ENCODE measurements around the gene HEBP2. TPM values are rescaled to one million over a fixed set of nuclear protein-coding genes. Genes with fewer than 3 reads are reported as not detected.

HEBP2 gene
- total and polyA plus RNA-seq, 7 donors: 16.6 to 75.3 (median 46.3) TPM

DNA sequence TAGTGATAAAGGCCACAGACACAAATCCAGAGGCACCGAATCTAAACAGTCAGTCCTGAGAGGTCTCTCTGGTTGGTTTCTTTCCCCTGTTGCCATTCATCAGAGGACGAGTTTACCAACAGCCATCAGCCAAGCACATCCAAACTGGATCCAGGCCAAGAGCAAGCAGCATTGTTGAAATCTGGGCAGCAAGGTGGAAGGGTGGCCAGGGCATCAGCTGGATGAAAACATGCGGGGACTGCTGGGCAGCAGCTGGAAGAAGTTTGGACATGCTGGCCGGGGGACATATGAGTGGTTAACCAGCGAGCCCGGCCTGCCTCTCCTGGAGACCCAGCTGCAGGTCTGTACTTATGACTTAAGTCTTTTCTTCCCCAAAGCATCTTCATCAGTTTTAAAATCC lies 26.2 kb upstream of the HEBP2 start, which contains the start of gene SMIM28:
Gene SMIM28 (plus strand): TSS at position 62 of the 400 bp plus-strand sequence. CDS start 168 bp downstream, at position 230.
- intact Hi-C loops (cut with DNase I): no loop called here
- no peaks in the 10 kb centered on the region for H3K9me3 ChIP-seq
- TF ChIP-seq POLR2AphosphoS5 (IDR thresholded peaks at IDR 0.05) (no peak), EP300 (IDR thresholded peaks at IDR 0.05) (no peak), POLR2A (IDR thresholded peaks at IDR 0.05) (no peak)
- TF ChIP-seq, protein P1, sequence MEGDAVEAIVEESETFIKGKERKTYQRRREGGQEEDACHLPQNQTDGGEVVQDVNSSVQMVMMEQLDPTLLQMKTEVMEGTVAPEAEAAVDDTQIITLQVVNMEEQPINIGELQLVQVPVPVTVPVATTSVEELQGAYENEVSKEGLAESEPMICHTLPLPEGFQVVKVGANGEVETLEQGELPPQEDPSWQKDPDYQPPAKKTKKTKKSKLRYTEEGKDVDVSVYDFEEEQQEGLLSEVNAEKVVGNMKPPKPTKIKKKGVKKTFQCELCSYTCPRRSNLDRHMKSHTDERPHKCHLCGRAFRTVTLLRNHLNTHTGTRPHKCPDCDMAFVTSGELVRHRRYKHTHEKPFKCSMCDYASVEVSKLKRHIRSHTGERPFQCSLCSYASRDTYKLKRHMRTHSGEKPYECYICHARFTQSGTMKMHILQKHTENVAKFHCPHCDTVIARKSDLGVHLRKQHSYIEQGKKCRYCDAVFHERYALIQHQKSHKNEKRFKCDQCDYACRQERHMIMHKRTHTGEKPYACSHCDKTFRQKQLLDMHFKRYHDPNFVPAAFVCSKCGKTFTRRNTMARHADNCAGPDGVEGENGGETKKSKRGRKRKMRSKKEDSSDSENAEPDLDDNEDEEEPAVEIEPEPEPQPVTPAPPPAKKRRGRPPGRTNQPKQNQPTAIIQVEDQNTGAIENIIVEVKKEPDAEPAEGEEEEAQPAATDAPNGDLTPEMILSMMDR (IDR thresholded peaks at IDR 0.05): no peak
- no peak within 1 kb of the TSS for H3K4me3 ChIP-seq
- H3K4me1 ChIP-seq: no peaks in the 10 kb centered on the region
- H3K27ac ChIP-seq: no peak within 1 kb of the TSS
- no peaks in the 10 kb centered on the region for H3K36me3 ChIP-seq
- 88 to 90% methylated on average over 6 of the region's 6 CpGs for WGBS, 2 donors
- no peaks in the 10 kb centered on the region for H3K27me3 ChIP-seq
- DNase-seq: no peak

DNA sequence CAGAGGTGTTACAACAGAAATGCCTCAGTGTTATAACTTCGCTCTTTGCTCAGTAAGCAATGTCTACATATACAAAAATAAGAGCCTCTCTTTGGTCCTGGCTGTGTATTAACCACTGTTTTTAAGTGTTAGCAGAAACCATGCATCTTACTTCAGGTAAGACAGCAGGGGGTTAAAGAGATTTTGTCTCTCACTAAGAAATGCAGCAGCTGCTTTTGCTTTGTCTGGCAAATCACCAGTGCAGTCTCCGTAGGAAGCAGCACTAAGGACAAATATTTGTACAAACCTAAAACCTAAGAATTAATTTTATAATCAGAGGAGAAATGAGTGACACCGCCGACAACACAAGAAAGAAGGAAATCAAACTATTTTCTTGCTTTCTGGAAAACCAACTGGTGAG lies 25.6 kb upstream of the HEBP2 start:
- Histone ChIP-seq H3K27ac (no peak overlapping the region), H3K4me3 (no peak overlapping the region), H3K9me3 (no peaks in the 10 kb centered on the region), H3K4me1 (no peaks in the 10 kb centered on the region), H3K27me3 (no peaks in the 10 kb centered on the region), H3K36me3 (no peaks in the 10 kb centered on the region)
- intact Hi-C loops (cut with DNase I): no loop called here
- no peak for DNase-seq
- 68 to 72% methylated on average over 4 of the region's 4 CpGs for WGBS, 2 donors
- TF ChIP-seq POLR2A (IDR thresholded peaks at IDR 0.05): no peak
- TF ChIP-seq, protein P1 (IDR thresholded peaks at IDR 0.05): no peak
- TF ChIP-seq POLR2AphosphoS5 (IDR thresholded peaks at IDR 0.05): no peak
- no peak for TF ChIP-seq EP300 (IDR thresholded peaks at IDR 0.05)

DNA sequence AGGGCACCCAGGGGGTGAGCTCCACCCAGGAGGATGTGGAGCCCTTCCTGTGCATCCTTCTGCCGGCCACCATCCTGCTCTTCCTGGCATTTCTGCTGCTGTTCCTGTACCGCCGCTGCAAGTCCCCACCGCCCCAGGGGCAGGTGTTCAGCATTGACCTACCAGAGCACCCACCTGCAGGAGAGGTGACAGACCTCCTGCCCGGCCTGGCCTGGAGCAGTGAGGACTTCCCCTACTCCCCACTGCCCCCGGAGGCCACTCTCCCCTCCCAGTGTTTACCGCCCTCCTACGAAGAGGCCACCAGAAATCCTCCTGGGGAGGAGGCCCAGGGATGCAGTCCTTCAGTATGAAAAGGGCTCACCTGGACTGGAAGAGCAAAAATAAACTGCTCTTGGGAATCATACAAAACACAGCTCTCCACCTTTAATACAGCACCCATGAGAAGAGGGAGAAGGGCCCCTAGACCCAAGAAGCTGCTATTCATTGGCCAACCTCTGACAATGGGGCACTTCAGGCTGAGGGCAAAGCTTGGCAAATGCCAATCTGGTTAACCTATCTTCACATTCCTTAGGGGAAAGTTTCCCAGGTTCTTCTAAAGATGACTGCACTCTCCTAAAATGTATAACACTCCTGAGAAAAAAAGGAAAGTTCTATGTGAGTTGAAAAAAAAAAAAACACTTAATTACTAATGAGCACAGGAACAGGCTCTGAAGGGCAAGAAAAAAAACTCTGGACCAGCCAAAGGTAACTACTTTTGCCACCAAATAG lies 21.3 kb upstream of the HEBP2 start:
- no peaks in the 10 kb centered on the region for H3K36me3 ChIP-seq
- H3K4me3 ChIP-seq: no peak overlapping the region
- 87 to 91% methylated on average over 8 of the region's 8 CpGs for WGBS, 2 donors
- no peaks in the 10 kb centered on the region for H3K4me1 ChIP-seq
- H3K27ac ChIP-seq: no peak overlapping the region
- TF ChIP-seq POLR2AphosphoS5 (IDR thresholded peaks at IDR 0.05) (no peak), EP300 (IDR thresholded peaks at IDR 0.05) (no peak), POLR2A (IDR thresholded peaks at IDR 0.05) (no peak)
- TF ChIP-seq, protein P1 (IDR thresholded peaks at IDR 0.05): no peak
- no peaks in the 10 kb centered on the region for H3K9me3 ChIP-seq
- H3K27me3 ChIP-seq: no peaks in the 10 kb centered on the region
- intact Hi-C loops (cut with DNase I): no loop called here
- no peak for DNase-seq

DNA sequence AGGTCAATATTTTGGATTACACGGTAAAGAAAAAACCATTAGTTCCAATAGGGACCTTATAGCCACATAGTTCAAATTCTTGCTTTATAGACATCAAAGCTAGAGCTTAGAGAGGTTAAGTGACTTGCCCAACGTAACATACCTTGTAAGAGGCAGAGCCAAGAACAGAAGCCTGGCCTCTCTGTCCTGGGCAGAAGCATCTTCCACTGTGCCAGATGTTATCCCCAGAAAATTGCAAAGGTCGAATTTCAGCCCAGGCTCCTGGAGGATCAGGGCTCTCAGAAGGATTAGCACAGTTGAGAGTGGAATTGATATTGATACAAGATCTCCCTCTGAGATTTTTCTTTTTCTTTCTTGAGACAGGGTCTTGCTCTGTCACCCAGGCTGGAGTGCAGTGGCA lies 20.2 kb upstream of the HEBP2 start:
- no peaks in the 10 kb centered on the region for H3K9me3 ChIP-seq
- no peak overlapping the region for H3K4me3 ChIP-seq
- TF ChIP-seq POLR2AphosphoS5 (IDR thresholded peaks at IDR 0.05) (no peak), POLR2A (IDR thresholded peaks at IDR 0.05) (no peak), EP300 (IDR thresholded peaks at IDR 0.05) (no peak)
- TF ChIP-seq, protein P1 (IDR thresholded peaks at IDR 0.05): no peak
- no peaks in the 10 kb centered on the region for H3K4me1 ChIP-seq
- 77 to 86% methylated on average over 3 of the region's 3 CpGs for WGBS, 2 donors
- no peak overlapping the region for H3K27ac ChIP-seq
- H3K36me3 ChIP-seq: no peaks in the 10 kb centered on the region
- no peaks in the 10 kb centered on the region for H3K27me3 ChIP-seq
- intact Hi-C loops (cut with DNase I): no loop called here
- DNase-seq: no peak

All from sigmoid colon (tissue), 7 donors.